ENCODE measurements around the gene RASSF5. TPM values are rescaled to one million over a fixed set of nuclear protein-coding genes. Genes with fewer than 3 reads are reported as not detected.
A peak's percentile ranks its signal among the peaks of the same experiment; 100 is the strongest.

Gene RASSF5
- total and polyA plus RNA-seq, 2 donors (not counting 1 experiment from before 2014, with no cell fraction given): 69.7 to 146 TPM

- Mint-ChIP-seq H3K27ac (peak overlapping the region; percentile 98), H3K4me3 (peak overlapping the region; percentile 70), H3K27me3 (no peaks in the 10 kb centered on the region), H3K9me3 (ENCODE audit: insufficient read depth) (no peaks in the 10 kb centered on the region), H3K4me1 (peaks cover 58% of the 10 kb centered on the region)
- no peaks in the 10 kb centered on the region for H3K9me3 ChIP-seq (ENCODE audit: control extremely low read depth in 1 of 3, control insufficient read depth in 2 of 3, insufficient read depth in 1 of 3, low read length in 2 of 3)
- no peak overlapping the region for H3K9ac ChIP-seq (ENCODE audit: low read length)
- ChIA-PET POLR2A (interaction anchor here (0.6 to 1.3 kb wide), 4 partner anchors 17 to 47 kb away, joined by 3 to 18 read pairs (median 4); no protein-coding TSS in a partner anchor), CTCF (interaction anchor here (0.5 to 15.1 kb wide), 21 partner anchors 9 to 808 kb away, joined by 3 to 1018 read pairs (median 6); partner anchors contain the start of genes EIF2D, IKBKE and RASSF5)
- WGBS (ENCODE audit: insufficient coverage): 85% methylated on average over 16 of the region's 18 CpGs
- H3K36me3 ChIP-seq (replicated peaks in 1 of 2; ENCODE audit: control extremely low read depth in 1 of 2, control insufficient read depth in 1 of 2, extremely low read depth in 1 of 2, insufficient read depth in 2 of 2, low read length in 1 of 2): peaks cover 12 to 64% of the 10 kb centered on the region in 2 experiments
- H3K27me3 ChIP-seq (replicated peaks in 1 of 4; ENCODE audit: control extremely low read depth in 1 of 4, control insufficient read depth in 3 of 4, insufficient read depth in 4 of 4, low read length in 3 of 4): no peaks in the 10 kb centered on the region
- peaks cover 77% of the 10 kb centered on the region for H3K79me2 ChIP-seq (ENCODE audit: control insufficient read depth, insufficient read depth, low read length)
- no peak overlapping the region for H2AFZ ChIP-seq (ENCODE audit: insufficient read depth, low read depth, low read length, poor library complexity, severe bottlenecking)
- H4K20me1 ChIP-seq (ENCODE audit: control insufficient read depth, insufficient read depth, low read length, poor library complexity, severe bottlenecking): peaks cover 57% of the 10 kb centered on the region
- peak overlapping the region in 1 of 2 donors; percentile 96 for H3K27ac ChIP-seq (ENCODE audit: low read length in 2 of 2)
- no peak overlapping the region for H3K4me3 ChIP-seq (ENCODE audit: control extremely low read depth in 1 of 5, extremely low read depth in 1 of 5, insufficient read depth in 1 of 5, low read depth in 2 of 5, low read length in 4 of 5)
- H3K4me2 ChIP-seq (replicated peaks; ENCODE audit: low read depth, low read length, poor library complexity, severe bottlenecking): peak overlapping the region; percentile 49
- ATAC-seq (ENCODE audit: low read depth) (no peak), DNase-seq (no peak)
- intact Hi-C loops (cut with micrococcal nuclease): loop anchor here (1.0 kb wide), 3 partner anchors 38 to 104 kb away; no protein-coding TSS in a partner anchor
- no peak for TF ChIP-seq CTCF (IDR thresholded peaks at IDR 0.05)
- no peak for TF ChIP-seq EZH2 (IDR thresholded peaks at IDR 0.05; ENCODE audit: borderline replicate concordance, insufficient read depth, low read depth, low read length, poor library complexity, severe bottlenecking)
- H3K4me1 ChIP-seq (ENCODE audit: control insufficient read depth in 2 of 2, insufficient read depth in 2 of 2, low read length in 2 of 2): peaks cover 54 to 58% of the 10 kb centered on the region in 2 donors
Measured at GRCh38 chr1:206582971-206583706, 75.8 kb downstream of the RASSF5 start.

Measured in B cell (primary cell).